Progenitor cell of endocrine pancreas (in vitro differentiated cells): ENCODE data around the gene PPM1B. TPM values are rescaled to one million over a fixed set of nuclear protein-coding genes. Genes with fewer than 3 reads are reported as not detected.

Experiments used
- DNase-seq: peaks from one replicate; pipeline ENCODE4 v3.0.0; 2021; ENCODE audit warnings: low spot score; ENCODE audit not compliant: unreplicated experiment
- H3K27ac Mint-ChIP-seq: 2 replicates; pipeline ENCODE4 v1.8.0; 2021; ENCODE audit warnings: mild to moderate bottlenecking, moderate library complexity, mixed read lengths
- H3K27me3 Mint-ChIP-seq: 2 replicates; pipeline ENCODE4 v1.8.0; 2021; ENCODE audit warnings: mixed read lengths
- H3K36me3 Mint-ChIP-seq: 2 replicates; pipeline ENCODE4 v1.8.0; 2022; ENCODE audit warnings: mixed read lengths; ENCODE audit not compliant: insufficient read depth
- H3K4me1 Mint-ChIP-seq: 2 replicates; pipeline ENCODE4 v1.8.0; 2021; ENCODE audit warnings: low read depth, mixed read lengths
- H3K4me3 Mint-ChIP-seq: 2 replicates; pipeline ENCODE4 v1.8.0; 2021; ENCODE audit warnings: low read depth, mild to moderate bottlenecking, moderate library complexity, mixed read lengths
- H3K9me3 Mint-ChIP-seq: 2 replicates; pipeline ENCODE4 v1.8.0; 2021; ENCODE audit warnings: low read depth, mixed read lengths
- total RNA-seq: library from RNA; stranded (reverse); gene quantifications from 2 replicates; pipeline ENCODE4 v1.2.1, GENCODE V29; 2021
- TF ChIP-seq, protein P1 (sequence below): fragments of 200-600 bp; sonication (generic); IDR thresholded peaks from one replicate; pipeline ENCODE4 v1.5.0; 2021; ENCODE audit warnings: antibody characterized with exemption, mild to moderate bottlenecking; ENCODE audit not compliant: unreplicated experiment

PPM1B gene
- total RNA-seq, 1 donor from 2014 or later: 60.8 TPM

DNA sequence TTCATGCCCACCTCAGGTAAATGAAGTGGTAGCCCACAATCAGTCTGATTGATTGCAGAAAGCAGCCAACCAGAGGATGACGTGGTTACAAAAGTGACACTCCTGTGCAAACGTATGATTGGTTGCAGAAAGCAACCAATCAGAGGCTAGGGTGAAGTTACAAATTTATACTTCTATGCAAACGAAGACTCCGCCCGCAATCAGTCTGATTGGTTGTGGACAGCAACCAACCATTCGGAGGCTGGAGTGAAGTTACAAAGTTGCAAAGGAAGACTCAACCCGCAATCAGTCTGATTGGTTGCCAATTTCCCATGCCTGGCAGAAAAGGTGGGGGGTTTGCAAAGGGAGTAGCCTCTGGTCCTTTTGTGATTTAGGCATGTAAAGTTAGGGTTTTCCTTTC lies 102.6 kb downstream of the PPM1B start:
- Mint-ChIP-seq H3K36me3 (peaks cover 4% of the 10 kb centered on the region), H3K4me1 (peaks cover 17% of the 10 kb centered on the region), H3K4me3 (no peak overlapping the region), H3K9me3 (peaks cover 11% of the 10 kb centered on the region), H3K27ac (no peak overlapping the region), H3K27me3 (no peaks in the 10 kb centered on the region)
- DNase-seq: no peak
- TF ChIP-seq, protein P1, sequence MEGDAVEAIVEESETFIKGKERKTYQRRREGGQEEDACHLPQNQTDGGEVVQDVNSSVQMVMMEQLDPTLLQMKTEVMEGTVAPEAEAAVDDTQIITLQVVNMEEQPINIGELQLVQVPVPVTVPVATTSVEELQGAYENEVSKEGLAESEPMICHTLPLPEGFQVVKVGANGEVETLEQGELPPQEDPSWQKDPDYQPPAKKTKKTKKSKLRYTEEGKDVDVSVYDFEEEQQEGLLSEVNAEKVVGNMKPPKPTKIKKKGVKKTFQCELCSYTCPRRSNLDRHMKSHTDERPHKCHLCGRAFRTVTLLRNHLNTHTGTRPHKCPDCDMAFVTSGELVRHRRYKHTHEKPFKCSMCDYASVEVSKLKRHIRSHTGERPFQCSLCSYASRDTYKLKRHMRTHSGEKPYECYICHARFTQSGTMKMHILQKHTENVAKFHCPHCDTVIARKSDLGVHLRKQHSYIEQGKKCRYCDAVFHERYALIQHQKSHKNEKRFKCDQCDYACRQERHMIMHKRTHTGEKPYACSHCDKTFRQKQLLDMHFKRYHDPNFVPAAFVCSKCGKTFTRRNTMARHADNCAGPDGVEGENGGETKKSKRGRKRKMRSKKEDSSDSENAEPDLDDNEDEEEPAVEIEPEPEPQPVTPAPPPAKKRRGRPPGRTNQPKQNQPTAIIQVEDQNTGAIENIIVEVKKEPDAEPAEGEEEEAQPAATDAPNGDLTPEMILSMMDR: no peak

DNA sequence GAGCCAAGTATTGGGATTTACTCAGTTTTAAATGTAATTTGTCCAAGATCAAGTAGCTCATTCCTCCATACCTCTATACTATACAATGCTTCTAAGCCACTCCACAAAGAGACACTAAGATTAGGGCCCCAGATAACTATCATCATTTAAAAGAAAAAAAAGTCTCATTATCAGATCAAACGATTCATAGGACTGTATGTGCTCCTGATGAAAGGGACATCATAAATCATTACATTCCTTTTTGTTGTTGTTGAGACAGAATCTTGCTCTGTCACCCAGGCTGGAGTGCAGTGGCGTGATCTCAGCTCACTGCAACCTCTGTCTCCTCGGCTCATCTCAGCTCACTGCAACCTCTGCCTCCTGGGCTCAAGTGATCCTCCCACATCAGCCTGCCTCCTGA lies 104.4 kb downstream of the PPM1B start:
- H3K36me3 Mint-ChIP-seq: peaks cover 4% of the 10 kb centered on the region
- TF ChIP-seq, protein P1: no peak
- no peak for DNase-seq
- H3K27me3 Mint-ChIP-seq: no peaks in the 10 kb centered on the region
- H3K4me1 Mint-ChIP-seq: peaks cover 16% of the 10 kb centered on the region
- H3K27ac Mint-ChIP-seq: no peak overlapping the region
- peaks cover 11% of the 10 kb centered on the region for H3K9me3 Mint-ChIP-seq
- no peak overlapping the region for H3K4me3 Mint-ChIP-seq

DNA sequence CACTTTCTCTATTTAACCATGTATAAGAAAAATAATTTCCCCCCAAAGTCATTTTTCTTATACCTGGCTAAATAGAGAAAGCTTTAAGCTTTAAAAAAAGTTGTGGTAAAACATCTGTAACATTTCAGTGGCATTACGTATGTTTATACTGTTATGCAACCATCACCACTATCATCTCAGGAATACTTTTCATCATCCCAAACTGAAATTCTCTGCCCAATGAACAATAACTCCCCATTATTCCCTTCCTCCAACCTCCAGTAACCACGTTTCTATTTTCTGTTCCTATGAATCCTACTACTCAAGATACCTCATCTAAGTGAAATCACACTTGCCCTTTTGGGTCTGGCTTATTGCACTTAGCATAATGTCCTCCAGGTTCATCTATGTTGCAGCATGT lies 104.9 kb downstream of the PPM1B start:
- TF ChIP-seq, protein P1: no peak
- H3K4me3 Mint-ChIP-seq: no peak overlapping the region
- no peaks in the 10 kb centered on the region for H3K27me3 Mint-ChIP-seq
- DNase-seq: no peak
- H3K36me3 Mint-ChIP-seq: peaks cover 4% of the 10 kb centered on the region
- H3K4me1 Mint-ChIP-seq: peaks cover 12% of the 10 kb centered on the region
- peaks cover 11% of the 10 kb centered on the region for H3K9me3 Mint-ChIP-seq
- H3K27ac Mint-ChIP-seq: no peak overlapping the region

DNA sequence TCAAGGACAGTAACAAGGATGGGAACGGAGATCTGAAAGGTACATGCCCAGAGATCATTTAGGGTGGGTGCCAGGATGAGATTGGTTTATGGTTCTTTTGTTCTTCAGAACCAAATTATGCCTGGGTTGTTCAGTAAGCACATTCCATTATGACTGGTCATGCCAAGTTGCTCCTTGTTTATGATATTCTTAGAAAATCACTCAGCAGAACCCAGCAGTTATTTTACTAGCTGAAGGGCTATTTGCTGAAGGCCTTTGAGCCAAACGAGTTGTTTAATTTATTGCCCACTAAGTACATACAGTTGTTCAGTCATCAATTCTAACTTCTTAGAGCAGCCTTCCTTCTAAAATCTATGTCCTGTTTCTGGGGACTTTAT lies 107.2 kb downstream of the PPM1B start:
- no peaks in the 10 kb centered on the region for H3K27me3 Mint-ChIP-seq
- peaks cover under 1% of the 10 kb centered on the region for H3K36me3 Mint-ChIP-seq
- TF ChIP-seq, protein P1: no peak
- peaks cover under 1% of the 10 kb centered on the region for H3K9me3 Mint-ChIP-seq
- DNase-seq: no peak
- H3K4me3 Mint-ChIP-seq: no peak overlapping the region
- H3K27ac Mint-ChIP-seq: no peak overlapping the region
- H3K4me1 Mint-ChIP-seq: peaks cover 12% of the 10 kb centered on the region

DNA sequence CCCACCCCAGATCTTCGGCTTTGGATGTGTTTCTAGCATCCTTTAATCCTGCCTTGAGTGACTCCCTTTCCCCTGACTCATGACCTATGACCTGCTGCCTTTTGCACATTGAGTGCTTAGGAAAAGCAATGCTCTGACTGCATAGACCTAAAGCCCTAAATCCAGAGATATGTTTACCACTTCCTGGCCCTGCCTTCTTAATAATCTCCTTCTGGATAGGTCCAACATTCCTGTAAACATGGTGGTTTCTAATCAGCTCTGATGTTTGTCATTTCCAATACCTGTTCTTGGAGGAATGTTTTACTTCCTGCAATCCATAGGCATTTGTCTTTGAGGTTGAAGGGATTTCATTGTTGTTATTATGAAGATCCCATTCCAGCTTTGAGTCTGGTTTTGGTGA lies 108.9 kb downstream of the PPM1B start:
- Mint-ChIP-seq H3K27me3 (no peaks in the 10 kb centered on the region), H3K9me3 (no peaks in the 10 kb centered on the region), H3K36me3 (no peaks in the 10 kb centered on the region), H3K27ac (no peak overlapping the region), H3K4me1 (peaks cover 16% of the 10 kb centered on the region), H3K4me3 (no peak overlapping the region)
- TF ChIP-seq, protein P1: no peak
- no peak for DNase-seq
